ENCODE measurements around the gene ERMN. TPM values are rescaled to one million over a fixed set of nuclear protein-coding genes. Genes with fewer than 3 reads are reported as not detected.

ERMN gene
- polyA plus RNA-seq, 3 donors: 0.27 to 0.56 (median 0.54) TPM

Other genes with a start within 250 kb of the ERMN start
- under 1 TPM; 0.45 to 0.62 (median 0.50) TPM for gene GALNT5, start 68.1 kb downstream of the ERMN start, polyA plus RNA-seq (ENCODE audit: insufficient read length in 3 of 3)
- 1 to 10 TPM; 1.8 to 2.6 (median 2.2) TPM for gene CYTIP, start 118.3 kb upstream of the ERMN start, polyA plus RNA-seq (ENCODE audit: insufficient read length in 3 of 3)

Measured in renal cortex interstitium (tissue), 3 donors.